Natural killer cell (primary cell): Measurements from ENCODE around the gene CDKL5. TPM values are rescaled to one million over a fixed set of nuclear protein-coding genes. Genes with fewer than 3 reads are reported as not detected.

ENCODE experiments used
- ATAC-seq, 3 donors: fragments of 150-1000 bp in 2 of 3; fragments of 200-7000 bp in 1 of 3; cut with Tn5 transposase; 1 replicate in 1 of 3; 2 replicates in 2 of 3; pipeline ENCODE4 v1.10.0; 2021; ENCODE audit warnings: mild to moderate bottlenecking in 2 of 3, moderate library complexity in 2 of 3
- DNase-seq, 2 donors: peaks; one replicate each; pipeline versions ENCODE4 v3.0.0 to v3.0.0-alpha.2; 2013 to 2021; ENCODE audit warnings: mixed read lengths in 1 of 2
- H3K27ac ChIP-seq: one replicate; pipeline ENCODE4 v1.5.1; 2013; ENCODE audit warnings: mild to moderate bottlenecking, low read length
- H3K27me3 ChIP-seq: one replicate; pipeline ENCODE4 v1.6.1; 2013; ENCODE audit warnings: low read length; ENCODE audit not compliant: control insufficient read depth, insufficient read depth
- H3K36me3 ChIP-seq: one replicate; pipeline ENCODE4 v1.6.1; 2013; ENCODE audit warnings: low read length; ENCODE audit not compliant: control insufficient read depth, insufficient read depth
- H3K4me1 ChIP-seq: one replicate; pipeline ENCODE4 v1.6.1; 2013; ENCODE audit warnings: low read length; ENCODE audit not compliant: control insufficient read depth, insufficient read depth
- H3K4me3 ChIP-seq: one replicate; pipeline ENCODE4 v1.5.1; 2013; ENCODE audit warnings: low read length
- H3K9me3 ChIP-seq: one replicate; pipeline ENCODE4 v1.6.1; 2013; ENCODE audit warnings: low read length; ENCODE audit not compliant: control insufficient read depth, insufficient read depth
- H3K27ac Mint-ChIP-seq, 2 donors: one replicate each; pipeline ENCODE4 v1.8.0; 2022; ENCODE audit warnings: mild to moderate bottlenecking in 2 of 2, mixed read lengths in 2 of 2, moderate library complexity in 1 of 2
- H3K27me3 Mint-ChIP-seq, 2 donors: one replicate each; pipeline ENCODE4 v1.8.0; 2022; ENCODE audit warnings: low read depth in 2 of 2, mixed read lengths in 2 of 2
- H3K36me3 Mint-ChIP-seq: one replicate; pipeline ENCODE4 v1.8.0; 2022; ENCODE audit warnings: mixed read lengths
- H3K4me1 Mint-ChIP-seq, 2 donors: one replicate each; pipeline ENCODE4 v1.8.0; 2022; ENCODE audit warnings: mixed read lengths in 2 of 2
- H3K4me3 Mint-ChIP-seq: one replicate; pipeline ENCODE4 v1.8.0; 2022; ENCODE audit warnings: mild to moderate bottlenecking, moderate library complexity, mixed read lengths
- H3K9me3 Mint-ChIP-seq, 2 donors: one replicate each; pipeline ENCODE4 v1.8.0; 2022; ENCODE audit warnings: mixed read lengths in 2 of 2
- WGBS: methylation state at CpG from one replicate; pipeline ENCODE4 v1.1.7; 2013; ENCODE audit warnings: missing lambda C conversion rate; ENCODE audit not compliant: insufficient coverage; 5-methylcytosine and 5-hydroxymethylcytosine counted together
- intact Hi-C: fragments of 100-400 bp; cut with micrococcal nuclease; formaldehyde crosslinking; loops from one replicate; pipeline ENCODE4 v1.14.2; 2022
- total RNA-seq, 4 donors: library from RNA; stranded (reverse); fragments of 120-200 nt in 1 of 4; gene quantifications; one replicate each; pipeline versions ENCODE4 v1.2.3 to v1.2.4, GENCODE V29; 2013 to 2022
- TF ChIP-seq, protein P1 (sequence below): fragments of 200-600 bp; IDR thresholded peaks from one replicate; pipeline ENCODE4 v1.8.0; 2022; ENCODE audit warnings: antibody characterized with exemption

Gene CDKL5
- total RNA-seq, 3 donors from 2014 or later (not counting 1 experiment from before 2014, with no cell fraction given): 3.4 to 4.3 (median 3.5) TPM

DNA sequence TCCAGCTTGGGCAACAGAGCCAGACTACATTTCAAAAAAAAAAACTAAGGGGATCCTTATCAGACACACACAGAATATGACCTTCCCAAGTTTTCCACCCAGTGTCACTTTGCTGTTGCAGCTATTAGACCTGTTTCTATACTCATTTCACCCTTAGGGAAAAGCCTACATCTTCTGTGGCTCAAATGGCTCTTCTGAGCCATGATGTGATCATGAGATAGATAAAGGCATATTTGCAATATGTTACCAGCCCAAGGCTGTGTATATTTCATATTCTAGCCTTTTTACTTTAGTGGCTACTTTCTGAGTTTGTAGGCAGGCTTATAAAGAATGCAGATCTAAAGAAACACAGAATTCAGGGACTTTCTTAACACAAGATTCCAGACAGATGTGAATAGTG, 227.2 kb downstream of the CDKL5 start:
- DNase-seq: no peak
- H3K4me3 Mint-ChIP-seq: no peak overlapping the region
- intact Hi-C loops: no loop called here
- H3K27me3 ChIP-seq: no peaks in the 10 kb centered on the region
- no peaks in the 10 kb centered on the region for H3K9me3 Mint-ChIP-seq
- H3K36me3 Mint-ChIP-seq: no peaks in the 10 kb centered on the region
- no peaks in the 10 kb centered on the region for H3K9me3 ChIP-seq
- TF ChIP-seq, protein P1, sequence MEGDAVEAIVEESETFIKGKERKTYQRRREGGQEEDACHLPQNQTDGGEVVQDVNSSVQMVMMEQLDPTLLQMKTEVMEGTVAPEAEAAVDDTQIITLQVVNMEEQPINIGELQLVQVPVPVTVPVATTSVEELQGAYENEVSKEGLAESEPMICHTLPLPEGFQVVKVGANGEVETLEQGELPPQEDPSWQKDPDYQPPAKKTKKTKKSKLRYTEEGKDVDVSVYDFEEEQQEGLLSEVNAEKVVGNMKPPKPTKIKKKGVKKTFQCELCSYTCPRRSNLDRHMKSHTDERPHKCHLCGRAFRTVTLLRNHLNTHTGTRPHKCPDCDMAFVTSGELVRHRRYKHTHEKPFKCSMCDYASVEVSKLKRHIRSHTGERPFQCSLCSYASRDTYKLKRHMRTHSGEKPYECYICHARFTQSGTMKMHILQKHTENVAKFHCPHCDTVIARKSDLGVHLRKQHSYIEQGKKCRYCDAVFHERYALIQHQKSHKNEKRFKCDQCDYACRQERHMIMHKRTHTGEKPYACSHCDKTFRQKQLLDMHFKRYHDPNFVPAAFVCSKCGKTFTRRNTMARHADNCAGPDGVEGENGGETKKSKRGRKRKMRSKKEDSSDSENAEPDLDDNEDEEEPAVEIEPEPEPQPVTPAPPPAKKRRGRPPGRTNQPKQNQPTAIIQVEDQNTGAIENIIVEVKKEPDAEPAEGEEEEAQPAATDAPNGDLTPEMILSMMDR: no peak
- H3K27ac Mint-ChIP-seq: no peak overlapping the region
- no peaks in the 10 kb centered on the region for H3K27me3 Mint-ChIP-seq
- no peak for ATAC-seq
- no peaks in the 10 kb centered on the region for H3K4me1 ChIP-seq
- H3K4me1 Mint-ChIP-seq: no peaks in the 10 kb centered on the region
- no peaks in the 10 kb centered on the region for H3K36me3 ChIP-seq
- H3K27ac ChIP-seq: no peak overlapping the region
- H3K4me3 ChIP-seq: no peak overlapping the region

DNA sequence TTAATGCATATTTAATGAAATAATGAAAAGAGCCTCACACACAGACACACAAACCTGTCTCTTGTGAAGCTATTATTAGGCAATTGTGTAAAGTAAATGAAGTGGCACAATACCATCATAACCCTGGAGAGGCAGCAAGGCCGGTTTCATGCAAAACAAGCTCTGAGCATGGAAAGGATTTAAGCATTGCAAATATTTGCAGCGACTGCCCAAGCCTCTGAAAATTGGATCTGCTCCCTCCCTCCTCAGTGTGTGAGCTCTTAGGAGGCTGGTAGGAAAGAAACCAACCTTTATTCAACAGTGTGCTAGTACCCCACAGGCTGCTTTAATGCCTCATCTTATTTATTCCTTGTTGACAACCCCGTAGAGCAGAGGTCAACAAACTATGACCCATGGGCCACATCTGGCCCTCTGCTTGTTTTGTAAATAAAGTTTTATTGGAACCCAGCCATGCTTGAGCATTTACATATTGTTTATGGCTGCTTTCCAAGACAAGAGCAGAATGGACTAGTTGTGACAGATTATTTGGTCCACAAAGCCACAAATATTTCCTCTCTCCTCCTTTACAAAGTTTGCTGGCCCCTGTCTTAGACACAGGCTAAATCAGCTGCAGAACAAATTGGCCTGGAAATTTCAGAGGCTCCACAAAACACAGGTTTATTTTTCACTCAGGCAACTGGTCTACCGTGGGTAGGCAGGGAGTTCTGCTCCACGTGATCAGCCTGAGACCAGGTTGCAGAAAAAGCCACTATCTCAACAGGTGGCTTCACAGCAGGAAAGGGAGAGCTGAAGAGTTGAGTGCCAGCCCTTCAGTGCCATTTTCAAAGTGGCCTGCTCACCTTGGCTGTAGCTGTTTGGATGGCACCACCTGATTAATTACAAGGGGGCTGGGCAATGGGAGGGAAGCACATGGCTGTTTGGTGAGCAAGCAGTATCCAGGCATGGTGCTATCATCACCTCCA, 229.7 kb downstream of the CDKL5 start:
- no peak overlapping the region for H3K27ac Mint-ChIP-seq
- H3K27me3 ChIP-seq: no peaks in the 10 kb centered on the region
- H3K27me3 Mint-ChIP-seq: no peaks in the 10 kb centered on the region
- no peak overlapping the region for H3K27ac ChIP-seq
- H3K4me1 ChIP-seq: no peaks in the 10 kb centered on the region
- TF ChIP-seq, protein P1: no peak
- WGBS: 40% methylated on average over 2 of the region's 5 CpGs
- H3K9me3 Mint-ChIP-seq: no peaks in the 10 kb centered on the region
- H3K36me3 ChIP-seq: no peaks in the 10 kb centered on the region
- no peak overlapping the region for H3K4me3 Mint-ChIP-seq
- ATAC-seq (no peak), DNase-seq (no peak)
- H3K4me3 ChIP-seq: no peak overlapping the region
- intact Hi-C loops: no loop called here
- H3K9me3 ChIP-seq: no peaks in the 10 kb centered on the region
- H3K4me1 Mint-ChIP-seq: no peaks in the 10 kb centered on the region
- no peaks in the 10 kb centered on the region for H3K36me3 Mint-ChIP-seq

DNA sequence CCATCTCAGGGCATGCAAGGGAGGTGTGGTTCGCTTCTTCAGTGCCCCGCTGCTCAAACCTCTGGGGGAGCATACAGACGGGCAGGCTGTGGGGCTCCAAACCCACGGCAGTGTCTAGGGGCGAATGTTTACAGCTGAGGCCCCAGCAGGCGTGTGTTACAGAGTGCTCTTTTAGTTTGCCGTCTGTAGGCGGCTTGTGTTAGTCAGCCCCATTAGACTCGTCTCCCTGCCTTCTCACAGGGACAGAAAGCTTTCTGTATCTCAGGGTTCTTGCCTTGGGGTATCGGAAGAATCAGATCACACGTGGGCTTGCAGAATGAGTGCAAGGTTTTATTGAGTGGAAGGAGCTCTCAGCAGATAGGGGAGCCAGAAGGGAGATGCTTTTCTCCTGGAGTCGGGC, 235.9 kb downstream of the CDKL5 start:
- DNase-seq: no peak
- H3K4me1 Mint-ChIP-seq: peaks cover 3% of the 10 kb centered on the region in 2 donors
- H3K27ac ChIP-seq: no peak overlapping the region
- H3K27me3 Mint-ChIP-seq: no peaks in the 10 kb centered on the region
- H3K36me3 Mint-ChIP-seq: no peaks in the 10 kb centered on the region
- no peaks in the 10 kb centered on the region for H3K9me3 ChIP-seq
- H3K27ac Mint-ChIP-seq: no peak overlapping the region
- no peak overlapping the region for H3K4me3 ChIP-seq
- no peaks in the 10 kb centered on the region for H3K9me3 Mint-ChIP-seq
- TF ChIP-seq, protein P1: no peak
- H3K4me1 ChIP-seq: peaks cover under 1% of the 10 kb centered on the region
- no peak overlapping the region for H3K4me3 Mint-ChIP-seq
- 93% methylated on average over 11 of the region's 12 CpGs for WGBS
- no peaks in the 10 kb centered on the region for H3K36me3 ChIP-seq
- ATAC-seq: no peak
- intact Hi-C loops: no loop called here
- H3K27me3 ChIP-seq: no peaks in the 10 kb centered on the region

DNA sequence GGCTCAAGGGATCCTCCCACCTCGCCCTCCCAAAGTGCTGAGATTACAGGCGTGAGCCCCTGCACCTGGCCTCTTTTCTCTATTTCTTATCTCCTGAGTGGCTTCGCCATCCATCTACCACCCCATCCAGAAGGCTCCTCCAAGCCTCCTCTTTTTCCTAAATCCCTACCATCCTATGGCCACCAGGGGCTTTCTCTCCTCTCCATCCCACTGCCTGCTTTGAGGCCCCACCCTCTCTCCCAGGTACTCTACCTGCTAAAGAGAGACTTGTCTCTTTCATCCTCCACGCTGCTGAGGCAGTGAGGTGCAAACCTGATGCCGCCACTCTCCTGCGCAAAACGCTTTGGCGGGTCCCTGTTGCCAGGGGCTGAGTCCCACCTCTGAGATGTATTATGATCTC, 239.5 kb downstream of the CDKL5 start:
- DNase-seq (no peak), ATAC-seq (no peak)
- Mint-ChIP-seq H3K36me3 (no peaks in the 10 kb centered on the region), H3K27ac (no peak overlapping the region), H3K4me3 (no peak overlapping the region), H3K27me3 (no peaks in the 10 kb centered on the region), H3K4me1 (peaks cover 9 to 10% of the 10 kb centered on the region in 2 donors), H3K9me3 (no peaks in the 10 kb centered on the region)
- H3K36me3 ChIP-seq: no peaks in the 10 kb centered on the region
- peaks cover 10% of the 10 kb centered on the region for H3K4me1 ChIP-seq
- H3K27me3 ChIP-seq: no peaks in the 10 kb centered on the region
- no peaks in the 10 kb centered on the region for H3K9me3 ChIP-seq
- intact Hi-C loops: no loop called here
- no peak overlapping the region for H3K4me3 ChIP-seq
- 93% methylated on average over 5 of the region's 8 CpGs for WGBS
- TF ChIP-seq, protein P1: no peak
- no peak overlapping the region for H3K27ac ChIP-seq
